Activated naive CD4-positive, alpha-beta T cell treated with Interleukin-2 at 50 U/mL for 16 hours (primary cell): ENCODE results near the gene SLC25A24.
"Not testable (repeated sequence)": the region's sequence is repeated elsewhere in the genome, so short reads cannot be mapped to it uniquely, and the experiment has no call there.

Experiments
- DNase-seq: peaks from one replicate; pipeline ENCODE4 v3.0.0-alpha.2; 2020

Gene SLC25A24

GRCh38 chr1:108133148-108133547 lies 67.0 kb downstream of the SLC25A24 start:
- not testable (repeated sequence) for DNase-seq

- DNase-seq: not testable (repeated sequence)
Measured at GRCh38 chr1:108132367-108132766, 67.8 kb downstream of the SLC25A24 start.

- DNase-seq: not testable (repeated sequence)
Measured at GRCh38 chr1:108131281-108131680, 68.9 kb downstream of the SLC25A24 start.

- DNase-seq: no peak
Measured at GRCh38 chr1:108130794-108131193, 69.3 kb downstream of the SLC25A24 start.

GRCh38 chr1:108129999-108130398 lies 70.1 kb downstream of the SLC25A24 start:
- DNase-seq: no peak

GRCh38 chr1:108125312-108126138 lies 74.6 kb downstream of the SLC25A24 start:
- DNase-seq: peak; percentile 63

GRCh38 chr1:108124622-108125311 lies 75.4 kb downstream of the SLC25A24 start:
- no peak for DNase-seq

GRCh38 chr1:108124023-108124422 lies 76.1 kb downstream of the SLC25A24 start:
- no peak for DNase-seq

GRCh38 chr1:108121358-108122143 lies 78.6 kb downstream of the SLC25A24 start:
- no peak for DNase-seq

GRCh38 chr1:108120163-108120562 lies 80.0 kb downstream of the SLC25A24 start:
- no peak for DNase-seq

GRCh38 chr1:108119500-108119899 lies 80.6 kb downstream of the SLC25A24 start:
- DNase-seq: no peak

- no peak for DNase-seq
Measured at GRCh38 chr1:108117945-108118902, 81.9 kb downstream of the SLC25A24 start.

GRCh38 chr1:108117237-108117636 lies 82.9 kb downstream of the SLC25A24 start:
- no peak for DNase-seq

GRCh38 chr1:108114033-108114599 lies 86.0 kb downstream of the SLC25A24 start:
- DNase-seq: no peak

GRCh38 chr1:108113496-108113895 lies 86.6 kb downstream of the SLC25A24 start:
- no peak for DNase-seq

- DNase-seq: no peak
Measured at GRCh38 chr1:108109295-108109973, 90.7 kb downstream of the SLC25A24 start.

GRCh38 chr1:108108119-108108518 lies 92.0 kb downstream of the SLC25A24 start:
- DNase-seq: no peak

GRCh38 chr1:108107658-108108057 lies 92.5 kb downstream of the SLC25A24 start:
- DNase-seq: peak; percentile 45

GRCh38 chr1:108106775-108107174 lies 93.4 kb downstream of the SLC25A24 start:
- DNase-seq: no peak

- no peak for DNase-seq
Measured at GRCh38 chr1:108100148-108100547, 100.0 kb downstream of the SLC25A24 start.

- DNase-seq: no peak
Measured at GRCh38 chr1:108097018-108097417, 103.1 kb downstream of the SLC25A24 start.
